H1 (cell line): ENCODE measurements around the gene DCAF4. TPM values are rescaled to one million over a fixed set of nuclear protein-coding genes. Genes with fewer than 3 reads are reported as not detected.

Experiments used
- CTCF ChIA-PET: fragments of 300-600 bp; sonication (Branson Sonifier 250); formaldehyde crosslinking; loops from one replicate; lab custom pipeline; 2021; ENCODE audit not compliant: partially characterized antibody; lab: Charles Lee
- POLR2A ChIA-PET: fragments of 300-600 bp; sonication (Branson Sonifier 250); formaldehyde crosslinking; loops from one replicate; lab custom pipeline; 2021; ENCODE audit warnings: inconsistent platforms; ENCODE audit not compliant: partially characterized antibody; lab: Charles Lee
- DNase-seq, 2 experiments: peaks; one replicate each; pipeline versions ENCODE4 v3.0.0 to v3.0.0-alpha.2; 2010 to 2022; ENCODE audit warnings: low spot score in 2 of 2, low read depth in 1 of 2, mixed read lengths in 1 of 2
- FAIRE-seq: peaks from 2 replicates; lab custom pipeline; 2011; peaks lifted over from hg19 to GRCh38; lab: Jason Lieb, UNC
- H2AFZ ChIP-seq: 2 replicates; pipeline ENCODE4 v1.8.1; 2012; ENCODE audit warnings: low read length, inconsistent platforms
- H2AK5ac ChIP-seq: 2 replicates; pipeline ENCODE4 v1.6.1; 2013; ENCODE audit warnings: low read depth, low read length
- H2BK120ac ChIP-seq: replicated peaks from 2 replicates; pipeline ENCODE3; 2013; ENCODE audit warnings: low read depth, low read length, inconsistent platforms
- H2BK12ac ChIP-seq: 2 replicates; pipeline ENCODE4 v1.6.1; 2013; ENCODE audit warnings: low read depth, low read length
- H2BK15ac ChIP-seq: 2 replicates; pipeline ENCODE4 v1.6.1; 2013; ENCODE audit warnings: low read length
- H2BK20ac ChIP-seq: 2 replicates; pipeline ENCODE4 v1.6.1; 2013; ENCODE audit warnings: low read length
- H2BK5ac ChIP-seq: 2 replicates; pipeline ENCODE4 v1.6.1; 2013; ENCODE audit warnings: low read depth, low read length
- H3K14ac ChIP-seq: 2 replicates; pipeline ENCODE4 v1.6.1; 2013; ENCODE audit warnings: inconsistent platforms; ENCODE audit not compliant: insufficient read length
- H3K18ac ChIP-seq: 2 replicates; pipeline ENCODE4 v1.6.1; 2013; ENCODE audit warnings: low read length; ENCODE audit errors: extremely low read depth
- H3K23ac ChIP-seq: 2 replicates; pipeline ENCODE4 v1.6.1; 2013; ENCODE audit warnings: inconsistent platforms; ENCODE audit not compliant: insufficient read length
- H3K23me2 ChIP-seq: 2 replicates; pipeline ENCODE4 v1.6.1; 2013; ENCODE audit warnings: low read depth, low read length
- H3K27ac ChIP-seq: 2 replicates; pipeline ENCODE4 v1.6.1; 2011; ENCODE audit warnings: low read depth, low read length, inconsistent platforms
- H3K27me3 ChIP-seq, 4 experiments: replicated peaks in 1 of 4; 1 replicate in 1 of 4; 2 replicates in 3 of 4; pipeline versions ENCODE4 v1.6.1 to v1.8.1; 2011 to 2013; ENCODE audit warnings: low read length in 3 of 4, mild to moderate bottlenecking in 3 of 4, inconsistent platforms in 2 of 4, mixed read lengths in 2 of 4, moderate library complexity in 1 of 4; ENCODE audit not compliant: control insufficient read depth in 3 of 4, insufficient read depth in 3 of 4; ENCODE audit errors: extremely low read depth in 1 of 4
- H3K36me3 ChIP-seq, 4 experiments: 2 replicates each; pipeline versions ENCODE4 v1.6.1 to v1.8.1; 2011 to 2013; ENCODE audit warnings: mild to moderate bottlenecking in 4 of 4, low read length in 3 of 4, moderate library complexity in 2 of 4, control low read depth in 1 of 4, inconsistent platforms in 1 of 4; ENCODE audit not compliant: insufficient read depth in 4 of 4, control insufficient read depth in 2 of 4
- H3K4ac ChIP-seq: replicated peaks from 2 replicates; pipeline ENCODE3; 2013; ENCODE audit warnings: low read length, low read depth, mixed read lengths, inconsistent platforms; ENCODE audit not compliant: insufficient read length
- H3K4me1 ChIP-seq, 4 experiments: replicated peaks in 1 of 4; 1 replicate in 1 of 4; 2 replicates in 3 of 4; pipeline versions ENCODE4 v1.6.1 to v1.8.1; 2011 to 2013; ENCODE audit warnings: low read length in 3 of 4, inconsistent platforms in 2 of 4, mixed read lengths in 1 of 4; ENCODE audit not compliant: insufficient read depth in 4 of 4, control insufficient read depth in 3 of 4
- H3K4me2 ChIP-seq, 2 experiments: 2 replicates each; pipeline versions ENCODE4 v1.6.1 to v1.8.1; 2011 to 2013; ENCODE audit warnings: low read depth in 2 of 2, low read length in 2 of 2, control low read depth in 1 of 2, inconsistent platforms in 1 of 2, mild to moderate bottlenecking in 1 of 2; ENCODE audit not compliant: insufficient read depth in 1 of 2
- H3K4me3 ChIP-seq, 4 experiments: fragments of 200-600, 300-600 bp in 1 of 4; sonication (generic), shearing (Covaris generic), sonication (Bioruptor Twin) in 1 of 4; 2 replicates each; pipeline versions ENCODE4 v1.5.1 to v1.8.1; 2011 to 2016; ENCODE audit warnings: low read length in 4 of 4, low read depth in 3 of 4, control low read depth in 2 of 4, inconsistent platforms in 2 of 4, mild to moderate bottlenecking in 2 of 4, mixed read lengths in 1 of 4, moderate library complexity in 1 of 4; ENCODE audit not compliant: insufficient read depth in 2 of 4; ENCODE audit errors: extremely low read depth in 1 of 4
- H3K56ac ChIP-seq: replicated peaks from 2 replicates; pipeline ENCODE3; 2013; ENCODE audit warnings: low read depth, mild to moderate bottlenecking, mixed read lengths, low read length, inconsistent platforms; ENCODE audit not compliant: insufficient read length
- H3K79me1 ChIP-seq: 2 replicates; pipeline ENCODE4 v1.6.1; 2013; ENCODE audit warnings: low read depth, low read length, control low read depth
- H3K79me2 ChIP-seq, 2 experiments: 2 replicates each; pipeline versions ENCODE4 v1.6.1 to v1.8.1; 2012 to 2013; ENCODE audit warnings: low read length in 2 of 2, mild to moderate bottlenecking in 2 of 2, inconsistent platforms in 1 of 2; ENCODE audit not compliant: insufficient read depth in 2 of 2, control insufficient read depth in 1 of 2
- H3K9ac ChIP-seq, 4 experiments: replicated peaks in 1 of 4; 1 replicate in 1 of 4; 2 replicates in 3 of 4; pipeline versions ENCODE4 v1.6.1 to v1.8.1; 2011 to 2013; ENCODE audit warnings: low read depth in 3 of 4, low read length in 3 of 4, control low read depth in 2 of 4, mild to moderate bottlenecking in 2 of 4, moderate library complexity in 2 of 4, inconsistent platforms in 1 of 4; ENCODE audit errors: extremely low read depth in 1 of 4
- H3K9me3 ChIP-seq, 2 experiments: 2 replicates each; pipeline versions ENCODE4 v1.6.1 to v1.8.1; 2012 to 2013; ENCODE audit warnings: mild to moderate bottlenecking in 2 of 2, moderate library complexity in 2 of 2, control low read depth in 1 of 2, inconsistent platforms in 1 of 2, low read depth in 1 of 2, low read length in 1 of 2, mixed read lengths in 1 of 2; ENCODE audit not compliant: insufficient read depth in 2 of 2
- H4K20me1 ChIP-seq, 2 experiments: replicated peaks in 1 of 2; 2 replicates each; pipeline versions ENCODE3 to v1.8.1; 2011 to 2013; ENCODE audit warnings: inconsistent platforms in 2 of 2, low read length in 2 of 2, mild to moderate bottlenecking in 1 of 2; ENCODE audit not compliant: insufficient read depth in 2 of 2, control insufficient read depth in 1 of 2
- H4K5ac ChIP-seq: 2 replicates; pipeline ENCODE4 v1.6.1; 2013; ENCODE audit warnings: low read length, low read depth, mixed read lengths, inconsistent platforms; ENCODE audit not compliant: insufficient read length
- H4K8ac ChIP-seq: 2 replicates; pipeline ENCODE4 v1.8.0; 2013; ENCODE audit warnings: mild to moderate bottlenecking, moderate library complexity, low read length, inconsistent platforms; ENCODE audit not compliant: insufficient read depth; ENCODE audit errors: extremely low read depth
- H4K91ac ChIP-seq: replicated peaks from 2 replicates; pipeline ENCODE3; 2013; ENCODE audit warnings: low read length, mixed read lengths, inconsistent platforms; ENCODE audit not compliant: insufficient read length
- CBX8 ChIP-seq: fragments of 300-800, 300-1000 bp; sonication (generic); IDR thresholded peaks from 2 replicates; pipeline ENCODE4 v1.7.1; 2016; ENCODE audit warnings: low read depth, low read length, borderline replicate concordance
- HDAC6 ChIP-seq: IDR thresholded peaks from one replicate; pipeline ENCODE4 v1.7.1; 2012; ENCODE audit warnings: low read depth, mild to moderate bottlenecking, inconsistent platforms, low read length, moderate library complexity
- PHF8 ChIP-seq: fragments of 200-600 bp; sonication (generic); conservative IDR thresholded peaks from 2 replicates; pipeline ENCODE4 v1.7.1; 2012; ENCODE audit warnings: low read depth, mild to moderate bottlenecking, inconsistent platforms, low read length, moderate library complexity
- POU5F1 ChIP-seq: IDR thresholded peaks from 2 replicates; pipeline ENCODE4 v1.6.1; 2011; ENCODE audit warnings: low read depth, mild to moderate bottlenecking, low read length, moderate library complexity
- SUZ12 ChIP-seq: fragments of 200-600 bp; sonication (generic); IDR thresholded peaks from 2 replicates; pipeline ENCODE4 v1.6.1; 2012; ENCODE audit warnings: mild to moderate bottlenecking, inconsistent platforms, low read length, moderate library complexity, mixed read lengths
- WGBS, 2 experiments: shearing (Covaris generic) in 1 of 2; methylation state at CpG; one replicate each; pipeline versions ENCODE4 v1.1.6 to v1.1.7; 2013 to 2015; ENCODE audit warnings: low lambda C conversion rate in 2 of 2, mixed read lengths in 2 of 2, inconsistent platforms in 1 of 2, low coverage in 1 of 2, missing lambda C conversion rate in 1 of 2; ENCODE audit not compliant: insufficient replicate concordance in 2 of 2, insufficient coverage in 1 of 2, insufficient read length in 1 of 2; ENCODE audit errors: extremely low coverage in 1 of 2, missing lambda C conversion rate in 1 of 2; 5-methylcytosine and 5-hydroxymethylcytosine counted together
- polyA plus RNA-seq, 7 experiments: library from polyadenylated mRNA; depleted of rRNA in 3 of 7; stranded (reverse) in 5 of 7; unstranded in 2 of 7; fragments of >200 nt in 5 of 7; fragments of 200-250 nt in 2 of 7; gene quantifications; 1 replicate in 5 of 7; 2 replicates in 1 of 7; 4 replicates in 1 of 7; pipeline versions ENCODE4 v1.2.1 to v1.2.3, GENCODE V29; 2011 to 2013; ENCODE audit warnings: missing spikeins in 2 of 7, mixed read lengths in 2 of 7
- total RNA-seq: library from RNA; stranded (reverse); fragmentation: NEBNext Ultra II Directional; extraction: Animal tissue kit (Norgen Biotek cat#: 25700); gene quantifications from 2 replicates; pipeline ENCODE4 v1.2.1, GENCODE V29; 2021

DCAF4 gene
- total and polyA plus RNA-seq, 2 of the 8 experiments (the other 6 are each of a cell fraction or from before 2014, with no cell fraction given): 17.0 to 21.1 TPM

DNA sequence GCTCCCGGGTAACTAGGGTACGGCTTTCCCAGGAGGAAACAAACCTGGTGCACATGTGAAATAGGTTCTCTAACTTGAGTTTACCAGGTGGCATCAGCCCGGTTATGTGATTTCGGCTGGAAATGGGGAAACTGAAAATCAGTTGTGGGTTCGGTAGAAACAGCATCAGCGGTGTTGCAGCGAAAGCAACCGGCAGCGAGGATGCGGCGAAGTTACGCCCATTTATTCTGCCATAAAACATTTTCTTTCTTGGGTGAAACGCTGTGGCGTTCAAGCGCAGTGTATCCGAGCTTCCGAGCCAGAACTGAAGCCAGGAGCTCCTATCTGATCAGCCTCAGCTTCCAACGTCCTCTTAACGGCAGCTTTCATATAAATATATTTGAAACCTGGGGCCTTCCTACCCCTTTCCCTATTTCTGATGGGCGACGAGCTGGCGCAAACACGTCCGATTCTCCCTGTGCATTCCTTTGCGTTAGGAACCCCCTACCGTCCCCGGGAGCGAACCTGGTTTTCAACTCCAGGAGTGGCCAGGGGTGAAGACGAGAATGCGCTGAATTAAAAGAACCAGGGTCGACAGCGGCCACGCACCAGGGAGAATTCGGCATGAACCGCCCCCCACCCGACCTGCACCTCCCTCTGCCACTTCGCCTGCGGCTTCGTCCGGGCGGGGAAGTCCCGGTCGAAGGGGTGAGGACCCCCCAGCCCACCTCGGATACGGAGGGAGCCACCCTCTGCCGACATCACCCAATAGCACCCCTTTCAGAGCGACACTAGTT lies 34.0 kb upstream of the DCAF4 start:
- Histone ChIP-seq H3K56ac (no peak overlapping the region), H2BK15ac (no peak overlapping the region), H3K79me2 (no peaks in the 10 kb centered on the region), H4K91ac (no peak overlapping the region), H2AK5ac (no peak overlapping the region), H3K4me2 (peak overlapping the region; percentile 93 to 99), H4K20me1 (no peaks in the 10 kb centered on the region), H4K5ac (no peak overlapping the region), H2BK12ac (no peak overlapping the region), H2BK20ac (no peak overlapping the region), H3K79me1 (no peaks in the 10 kb centered on the region), H3K23me2 (peaks cover 14% of the 10 kb centered on the region), H2AFZ (no peak overlapping the region), H2BK120ac (no peak overlapping the region), H3K27ac (no peak overlapping the region), H3K9me3 (no peaks in the 10 kb centered on the region), H3K4ac (no peak overlapping the region), H3K23ac (no peak overlapping the region), H4K8ac (no peak overlapping the region), H3K36me3 (no peaks in the 10 kb centered on the region), H3K4me3 (peak overlapping the region; percentile 58 to 83 (median 68); a peak in 7 of 8 replicates), H2BK5ac (no peak overlapping the region; the same call in 1 of the 2 replicates), H3K27me3 (peaks cover 20 to 59% (median 51%) of the 10 kb centered on the region in 4 experiments), H3K4me1 (peaks cover 14 to 31% (median 18%) of the 10 kb centered on the region in 4 experiments), H3K14ac (no peak overlapping the region), H3K18ac (no peak overlapping the region), H3K9ac (0 out of 7 replicates have a peak overlapping the region, but pooled peaks of 1 of the 4 experiments have one; percentile 21)
- CTCF ChIA-PET: interaction anchor here (0.5 to 1.9 kb wide), 9 partner anchors 10 to 1704 kb away, joined by 3 to 10 read pairs (median 5); no protein-coding TSS in a partner anchor
- WGBS, 2 experiments: 3% methylated on average over 46 of the region's 47 CpGs; no CpG with 5 or more reads in 1 of the 2 experiments
- DNase-seq: no peak
- POLR2A ChIA-PET: interaction anchor here (1.6 kb wide), 1 partner anchor 11 kb away, joined by 7 read pairs; no protein-coding TSS in a partner anchor
- no peak for FAIRE-seq
- TF ChIP-seq POU5F1: no peak
- no peak for TF ChIP-seq HDAC6
- TF ChIP-seq SUZ12: peak; percentile 92
- TF ChIP-seq PHF8: no peak
- peak; percentile 65; the same call in 1 of the 2 replicates for TF ChIP-seq CBX8
